Mesendoderm (in vitro differentiated cells): ENCODE data around the gene GSTM3.
A peak's percentile ranks its signal among the peaks of the same experiment; 100 is the strongest.

Experiments used
- DNase-seq: peaks from one replicate; pipeline ENCODE4 v3.0.0; 2013
- H2AK5ac ChIP-seq: 2 replicates; pipeline ENCODE4 v1.6.1; 2013; ENCODE audit warnings: low read length, inconsistent platforms
- H2BK120ac ChIP-seq: 2 replicates; pipeline ENCODE4 v1.6.1; 2013; ENCODE audit warnings: low read depth, mild to moderate bottlenecking, low read length, moderate library complexity, mixed read lengths
- H2BK15ac ChIP-seq: replicated peaks from 2 replicates; pipeline ENCODE4 v1.6.1; 2013; ENCODE audit warnings: low read depth, mild to moderate bottlenecking, moderate library complexity
- H2BK5ac ChIP-seq: 2 replicates; pipeline ENCODE4 v1.6.1; 2013; ENCODE audit warnings: low read length, inconsistent platforms
- H3K18ac ChIP-seq: 2 replicates; pipeline ENCODE4 v1.6.1; 2013; ENCODE audit warnings: mild to moderate bottlenecking, low read length, mixed read lengths
- H3K23ac ChIP-seq: one replicate; pipeline ENCODE4 v1.6.1; 2013; ENCODE audit warnings: low read length
- H3K27ac ChIP-seq: 2 replicates; pipeline ENCODE4 v1.5.1; 2013; ENCODE audit warnings: low read depth, mild to moderate bottlenecking, inconsistent platforms, low read length, moderate library complexity
- H3K27me3 ChIP-seq: 2 replicates; pipeline ENCODE4 v1.6.1; 2013; ENCODE audit warnings: low read length, control low read depth, mild to moderate bottlenecking, inconsistent platforms; ENCODE audit not compliant: insufficient read depth, poor library complexity
- H3K36me3 ChIP-seq: 2 replicates; pipeline ENCODE4 v1.6.1; 2013; ENCODE audit warnings: low read length, inconsistent platforms; ENCODE audit not compliant: control insufficient read depth, insufficient read depth
- H3K4ac ChIP-seq: one replicate; pipeline ENCODE4 v1.6.1; 2013; ENCODE audit warnings: low read depth, mild to moderate bottlenecking, low read length, moderate library complexity
- H3K4me1 ChIP-seq: 2 replicates; pipeline ENCODE4 v1.6.1; 2013; ENCODE audit warnings: low read depth, low read length, inconsistent platforms; ENCODE audit not compliant: control insufficient read depth
- H3K4me2 ChIP-seq: 2 replicates; pipeline ENCODE4 v1.6.1; 2013; ENCODE audit warnings: low read length
- H3K4me3 ChIP-seq: 2 replicates; pipeline ENCODE4 v1.5.1; 2013; ENCODE audit warnings: mild to moderate bottlenecking, low read length
- H3K56ac ChIP-seq: one replicate; pipeline ENCODE4 v1.6.1; 2013; ENCODE audit warnings: low read length
- H3K79me1 ChIP-seq: 2 replicates; pipeline ENCODE4 v1.6.1; 2013; ENCODE audit warnings: low read length, inconsistent platforms
- H3K79me2 ChIP-seq: 2 replicates; pipeline ENCODE4 v1.6.1; 2013; ENCODE audit warnings: mild to moderate bottlenecking, low read length; ENCODE audit not compliant: control insufficient read depth, insufficient read depth
- H3K9ac ChIP-seq: 2 replicates; pipeline ENCODE4 v1.6.1; 2013; ENCODE audit warnings: low read length, inconsistent platforms
- H4K5ac ChIP-seq: one replicate; pipeline ENCODE4 v1.6.1; 2013; ENCODE audit warnings: low read length
- H4K8ac ChIP-seq: one replicate; pipeline ENCODE4 v1.6.1; 2013; ENCODE audit warnings: low read depth, mild to moderate bottlenecking, control low read depth, low read length, moderate library complexity
- WGBS: extraction: QIAGEN DNeasy Blood & Tissue Kit; methylation state at CpG from one replicate; pipeline ENCODE4 v1.1.7; 2013; ENCODE audit warnings: low lambda C conversion rate, missing lambda C conversion rate; ENCODE audit not compliant: insufficient coverage; ENCODE audit errors: extremely low coverage; 5-methylcytosine and 5-hydroxymethylcytosine counted together

Gene GSTM3

GRCh38 chr1:109773203-109773899, 32.5 kb upstream of the GSTM3 start:
- H4K8ac ChIP-seq = no peak overlapping the region
- no peak overlapping the region for H3K4ac ChIP-seq
- no peaks in the 10 kb centered on the region for H3K79me2 ChIP-seq
- no peak overlapping the region for H3K23ac ChIP-seq
- peak; percentile 87 for DNase-seq
- no peak overlapping the region for H3K4me2 ChIP-seq
- H2BK15ac ChIP-seq = no peak overlapping the region
- H3K56ac ChIP-seq = peak overlapping the region; percentile 10
- H2AK5ac ChIP-seq = no peak overlapping the region
- no peaks in the 10 kb centered on the region for H3K4me1 ChIP-seq
- no peak overlapping the region for H2BK5ac ChIP-seq
- H3K79me1 ChIP-seq = no peaks in the 10 kb centered on the region
- H3K9ac ChIP-seq = no peak overlapping the region
- no peaks in the 10 kb centered on the region for H3K36me3 ChIP-seq
- no peak overlapping the region for H3K18ac ChIP-seq
- no CpG with 5 or more reads among the region's 17 CpGs for WGBS
- no peak overlapping the region for H3K27ac ChIP-seq
- H2BK120ac ChIP-seq = no peak overlapping the region
- no peak overlapping the region for H3K4me3 ChIP-seq
- no peak overlapping the region for H4K5ac ChIP-seq
- no peaks in the 10 kb centered on the region for H3K27me3 ChIP-seq

GRCh38 chr1:109772658-109773202, 31.9 kb upstream of the GSTM3 start:
- no peak overlapping the region for H4K8ac ChIP-seq
- WGBS = no CpG with 5 or more reads among the region's 6 CpGs
- no peak overlapping the region for H3K18ac ChIP-seq
- H3K79me2 ChIP-seq = no peaks in the 10 kb centered on the region
- no peak overlapping the region for H4K5ac ChIP-seq
- no peak overlapping the region for H2BK15ac ChIP-seq
- no peaks in the 10 kb centered on the region for H3K79me1 ChIP-seq
- no peak overlapping the region for H3K27ac ChIP-seq
- no peak overlapping the region for H3K23ac ChIP-seq
- H3K4ac ChIP-seq = no peak overlapping the region
- H3K4me1 ChIP-seq = no peaks in the 10 kb centered on the region
- H2AK5ac ChIP-seq = no peak overlapping the region
- no peak overlapping the region for H2BK5ac ChIP-seq
- no peak overlapping the region for H3K56ac ChIP-seq
- H3K27me3 ChIP-seq = no peaks in the 10 kb centered on the region
- no peak for DNase-seq
- no peak overlapping the region for H2BK120ac ChIP-seq
- no peaks in the 10 kb centered on the region for H3K36me3 ChIP-seq
- no peak overlapping the region for H3K4me2 ChIP-seq
- no peak overlapping the region for H3K9ac ChIP-seq
- H3K4me3 ChIP-seq = no peak overlapping the region

GRCh38 chr1:109771712-109772657, 31.1 kb upstream of the GSTM3 start:
- Histone ChIP-seq H3K4me1 (no peaks in the 10 kb centered on the region), H3K23ac (no peak overlapping the region), H3K56ac (no peak overlapping the region), H2BK5ac (no peak overlapping the region), H3K4me2 (no peak overlapping the region), H3K18ac (no peak overlapping the region), H4K5ac (no peak overlapping the region), H2AK5ac (no peak overlapping the region), H3K4me3 (no peak overlapping the region), H3K36me3 (no peaks in the 10 kb centered on the region), H3K27me3 (no peaks in the 10 kb centered on the region), H3K9ac (no peak overlapping the region), H3K79me1 (no peaks in the 10 kb centered on the region), H3K79me2 (no peaks in the 10 kb centered on the region), H2BK120ac (no peak overlapping the region), H3K4ac (no peak overlapping the region), H4K8ac (no peak overlapping the region), H2BK15ac (no peak overlapping the region), H3K27ac (no peak overlapping the region)
- no peak for DNase-seq
- no CpG with 5 or more reads among the region's 10 CpGs for WGBS

- Histone ChIP-seq H3K56ac (no peak overlapping the region), H3K79me2 (no peaks in the 10 kb centered on the region), H3K9ac (no peak overlapping the region), H4K8ac (no peak overlapping the region), H3K23ac (no peak overlapping the region), H2BK15ac (no peak overlapping the region), H3K4me2 (no peak overlapping the region), H3K79me1 (no peaks in the 10 kb centered on the region), H3K27me3 (no peaks in the 10 kb centered on the region), H3K4ac (no peak overlapping the region), H2BK5ac (no peak overlapping the region), H2BK120ac (no peak overlapping the region), H2AK5ac (no peak overlapping the region), H3K4me1 (no peaks in the 10 kb centered on the region), H3K36me3 (no peaks in the 10 kb centered on the region), H3K27ac (no peak overlapping the region), H4K5ac (no peak overlapping the region), H3K18ac (no peak overlapping the region), H3K4me3 (no peak overlapping the region)
- no CpG with 5 or more reads among the region's 11 CpGs for WGBS
- no peak for DNase-seq
Measured at GRCh38 chr1:109770331-109771095, 29.7 kb upstream of the GSTM3 start.

GRCh38 chr1:109769330-109770078, 28.7 kb upstream of the GSTM3 start:
- H4K5ac ChIP-seq = no peak overlapping the region
- H3K79me2 ChIP-seq = no peaks in the 10 kb centered on the region
- no peaks in the 10 kb centered on the region for H3K4me1 ChIP-seq
- no peak overlapping the region for H3K23ac ChIP-seq
- no peak overlapping the region for H3K56ac ChIP-seq
- no peak overlapping the region for H3K4me3 ChIP-seq
- no peak overlapping the region for H3K4me2 ChIP-seq
- DNase-seq = no peak
- no peaks in the 10 kb centered on the region for H3K79me1 ChIP-seq
- no peak overlapping the region for H2BK15ac ChIP-seq
- H3K4ac ChIP-seq = no peak overlapping the region
- H3K27ac ChIP-seq = no peak overlapping the region
- H2BK5ac ChIP-seq = no peak overlapping the region
- H2AK5ac ChIP-seq = no peak overlapping the region
- H3K27me3 ChIP-seq = no peaks in the 10 kb centered on the region
- no peak overlapping the region for H3K9ac ChIP-seq
- H4K8ac ChIP-seq = no peak overlapping the region
- no CpG with 5 or more reads among the region's 11 CpGs for WGBS
- H3K18ac ChIP-seq = no peak overlapping the region
- H3K36me3 ChIP-seq = no peaks in the 10 kb centered on the region
- no peak overlapping the region for H2BK120ac ChIP-seq
